ENCODE data around the gene DCTN3.

DNA sequence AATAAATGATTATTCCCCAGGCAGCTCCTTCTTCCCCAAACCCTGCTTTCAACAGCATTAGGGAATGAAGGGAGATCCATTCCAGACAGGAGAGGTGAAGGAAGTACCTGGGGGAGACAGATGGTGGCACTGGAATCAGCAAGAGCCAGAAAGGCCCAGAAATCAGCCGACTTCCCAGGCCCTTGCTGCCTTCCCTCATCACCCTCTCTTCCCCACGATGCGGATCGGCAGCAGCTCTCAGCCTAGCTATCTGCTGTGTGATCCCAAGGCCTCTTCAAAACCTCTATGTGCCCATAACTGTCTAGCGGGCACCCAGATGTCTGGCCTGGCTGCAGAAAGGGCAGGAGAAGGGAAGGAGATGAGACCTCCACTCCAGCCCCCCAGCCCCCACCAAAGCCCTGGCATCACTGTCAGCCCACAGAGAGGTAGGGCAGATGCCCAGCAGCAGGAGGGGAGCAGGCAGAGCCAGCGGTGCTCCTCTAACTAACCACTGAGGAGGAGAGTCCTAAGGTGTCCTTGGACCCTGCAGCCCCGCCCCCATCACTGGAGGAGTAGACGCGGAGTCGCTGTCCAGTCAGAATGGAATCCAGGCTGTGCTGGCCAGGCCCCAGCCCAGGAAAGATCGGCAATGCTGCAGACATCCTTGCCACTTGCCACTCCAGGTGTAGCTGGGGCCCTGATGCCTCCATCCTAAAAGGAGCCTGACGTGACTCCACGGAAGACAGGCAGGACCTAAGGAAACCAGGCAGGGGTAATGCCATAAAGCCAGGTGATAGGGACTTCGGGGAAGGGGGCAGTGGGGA is 43.5 kb downstream of the DCTN3 start:
- no peak for TF ChIP-seq CEBPZ (IDR thresholded peaks at IDR 0.05; ENCODE audit: low read depth, low read length)
- no peak for TF ChIP-seq POLR2A (IDR thresholded peaks at IDR 0.05; ENCODE audit: low read depth, low read length)
- TF ChIP-seq MAX (IDR thresholded peaks at IDR 0.05; ENCODE audit: low read depth, low read length) = no peak
- TF ChIP-seq SRF (IDR thresholded peaks at IDR 0.05; ENCODE audit: low read depth in 2 of 2, low read length in 2 of 2) = no peak
- no peak for TF ChIP-seq STAT1 (conservative IDR thresholded peaks at IDR 0.05)
- no peak for TF ChIP-seq TARDBP (IDR thresholded peaks at IDR 0.05; ENCODE audit: borderline replicate concordance)
- no peak for TF ChIP-seq POLR2AphosphoS5 (IDR thresholded peaks at IDR 0.05; ENCODE audit: low read length)
- no peak for TF ChIP-seq EZH2 (IDR thresholded peaks at IDR 0.05; ENCODE audit: borderline replicate concordance, control insufficient read depth, low read depth, low read length)
- no peak for TF ChIP-seq USF1 (IDR thresholded peaks at IDR 0.05; ENCODE audit: borderline replicate concordance, extremely low read length, insufficient read depth, low read depth, low read length)
- no peak for TF ChIP-seq YBX1 (IDR thresholded peaks at IDR 0.05)
- TF ChIP-seq MYB (IDR thresholded peaks at IDR 0.05; ENCODE audit: borderline replicate concordance, low read depth, low read length) = no peak
- TF ChIP-seq CBX5 (IDR thresholded peaks at IDR 0.05; ENCODE audit: low read depth) = no peak
- no peak for TF ChIP-seq BRCA1 (IDR thresholded peaks at IDR 0.05; ENCODE audit: low read depth, low read length)

Data from GM12878 (cell line).